MM.1S (cell line): ENCODE results near the gene C16orf54.
"Not testable (repeated sequence)": the region's sequence is repeated elsewhere in the genome, so short reads cannot be mapped to it uniquely, and the experiment has no call there.

Experiments
- DNase-seq: peaks from one replicate; pipeline ENCODE4 v3.0.0-alpha.2; 2015
- H2AFZ ChIP-seq: fragments of 300-600 bp; sonication (generic); 2 replicates; pipeline ENCODE4 v1.6.0; 2016; ENCODE audit warnings: antibody characterized with exemption, low read length
- H3F3A ChIP-seq: fragments of 300-600 bp; sonication (generic); 2 replicates; pipeline ENCODE4 v1.6.1; 2016; ENCODE audit warnings: mild to moderate bottlenecking, antibody characterized with exemption, low read length, moderate library complexity, mixed read lengths; ENCODE audit not compliant: insufficient read depth
- H3K27ac ChIP-seq: fragments of 300-600 bp; sonication (generic); 2 replicates; pipeline ENCODE4 v1.5.1; 2016; ENCODE audit warnings: mild to moderate bottlenecking, low read length
- H3K27me3 ChIP-seq: fragments of 300-600 bp; sonication (generic); replicated peaks from 2 replicates; pipeline ENCODE4 v1.6.0; 2016; ENCODE audit warnings: low read length; ENCODE audit not compliant: insufficient read depth
- H3K36me3 ChIP-seq: fragments of 300-600 bp; sonication (generic); replicated peaks from 2 replicates; pipeline ENCODE4 v1.6.1; 2016; ENCODE audit warnings: mild to moderate bottlenecking, low read length, mixed read lengths; ENCODE audit not compliant: insufficient read depth
- H3K4me1 ChIP-seq: fragments of 300-600 bp; sonication (generic); 2 replicates; pipeline ENCODE4 v1.6.1; 2016; ENCODE audit warnings: low read length, mixed read lengths
- H3K4me2 ChIP-seq: fragments of 300-600 bp; sonication (generic); 2 replicates; pipeline ENCODE4 v1.6.0; 2016; ENCODE audit warnings: low read depth, low read length
- H3K4me3 ChIP-seq: fragments of 300-600 bp; sonication (generic); 2 replicates; pipeline ENCODE4 v1.5.1; 2016; ENCODE audit warnings: low read length, mixed read lengths
- H3K79me2 ChIP-seq: fragments of 300-600 bp; sonication (generic); 2 replicates; pipeline ENCODE4 v1.6.1; 2016; ENCODE audit warnings: mixed run types, low read length, mixed read lengths
- H3K9ac ChIP-seq: fragments of 300-600 bp; sonication (generic); 2 replicates; pipeline ENCODE4 v1.6.1; 2016; ENCODE audit warnings: low read length, mixed read lengths
- H3K9me2 ChIP-seq: fragments of 300-600 bp; sonication (generic); replicated peaks from 2 replicates; pipeline ENCODE4 v1.6.1; 2016; ENCODE audit warnings: mild to moderate bottlenecking, low read length, mixed read lengths; ENCODE audit not compliant: insufficient read depth
- H3K9me3 ChIP-seq: fragments of 300-600 bp; sonication (generic); replicated peaks from 2 replicates; pipeline ENCODE4 v1.6.1; 2016; ENCODE audit warnings: mild to moderate bottlenecking, low read length, mixed read lengths; ENCODE audit not compliant: insufficient read depth
- H4K20me1 ChIP-seq: fragments of 300-600 bp; sonication (generic); 2 replicates; pipeline ENCODE4 v1.6.1; 2016; ENCODE audit warnings: mild to moderate bottlenecking, low read length, moderate library complexity, mixed read lengths; ENCODE audit not compliant: insufficient read depth
- CTCF ChIP-seq: fragments of 300-600 bp; sonication (generic); IDR thresholded peaks from 2 replicates; pipeline ENCODE4 v1.5.1; 2016; ENCODE audit warnings: antibody characterized with exemption, low read length, mixed read lengths
- EZH2 ChIP-seq: fragments of 300-600 bp; sonication (generic); optimal IDR thresholded peaks from 2 replicates; pipeline ENCODE3; 2017; ENCODE audit warnings: low read depth, mild to moderate bottlenecking, antibody characterized with exemption, low read length, mixed read lengths
- EZH2phosphoT487 ChIP-seq: fragments of 300-600 bp; sonication (generic); IDR thresholded peaks from 2 replicates; pipeline ENCODE4 v1.6.1; 2018; ENCODE audit warnings: antibody characterized with exemption, low read length

The C16orf54 gene

DNA sequence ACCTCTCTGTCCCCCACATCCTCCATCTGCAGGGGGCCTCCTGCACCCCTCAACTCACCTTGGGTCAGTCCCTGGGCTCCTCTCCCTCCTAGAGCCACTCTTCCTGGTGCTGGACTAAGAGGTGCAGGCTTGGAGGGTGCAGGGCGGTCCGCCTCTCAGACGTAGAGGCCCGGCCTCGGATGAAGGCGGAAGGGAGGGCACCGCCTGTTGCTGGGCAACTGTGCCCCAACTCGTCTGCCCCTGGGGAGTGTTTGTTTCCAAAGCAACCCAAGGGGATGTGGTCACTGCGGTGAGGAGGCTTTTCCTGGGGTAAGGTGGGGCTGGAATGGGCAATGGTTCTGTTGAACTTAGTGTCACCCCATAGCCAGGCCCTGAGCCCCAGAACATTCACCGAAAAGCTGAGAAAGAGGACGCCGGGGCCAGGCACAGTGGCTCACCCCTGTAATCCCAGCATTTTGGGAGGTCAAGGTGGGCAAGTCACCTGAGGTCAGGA is at the start of gene C16orf54:
Gene C16orf54 (minus strand): TSS at position 138 of the 493 bp plus-strand sequence. CDS start 1,039 bp downstream, outside the sequence.
- no peaks in the 10 kb centered on the region for H4K20me1 ChIP-seq
- H3K9ac ChIP-seq, result peak within 1 kb of the TSS; percentile 95
- peak; percentile 95 for DNase-seq
- no peaks in the 10 kb centered on the region for H3K9me3 ChIP-seq
- H3F3A ChIP-seq, result 0 out of 2 replicates have a peak, but pooled peaks cover 5% of the 10 kb centered on the region
- TF ChIP-seq CTCF (no peak), EZH2 (no peak), EZH2phosphoT487 (no peak)
- H3K36me3 ChIP-seq, result no peaks in the 10 kb centered on the region
- peaks cover 20% of the 10 kb centered on the region for H3K79me2 ChIP-seq
- H3K4me2 ChIP-seq, result peak within 1 kb of the TSS; percentile 76
- H2AFZ ChIP-seq, result peak within 1 kb of the TSS; percentile 5; the same call in 1 of the 2 replicates
- H3K27me3 ChIP-seq, result no peaks in the 10 kb centered on the region
- H3K9me2 ChIP-seq, result no peaks in the 10 kb centered on the region
- peak within 1 kb of the TSS; percentile 55; the same call in 1 of the 2 replicates for H3K27ac ChIP-seq
- H3K4me3 ChIP-seq, result peak within 1 kb of the TSS; percentile 79
- peaks cover 23% of the 10 kb centered on the region for H3K4me1 ChIP-seq

DNA sequence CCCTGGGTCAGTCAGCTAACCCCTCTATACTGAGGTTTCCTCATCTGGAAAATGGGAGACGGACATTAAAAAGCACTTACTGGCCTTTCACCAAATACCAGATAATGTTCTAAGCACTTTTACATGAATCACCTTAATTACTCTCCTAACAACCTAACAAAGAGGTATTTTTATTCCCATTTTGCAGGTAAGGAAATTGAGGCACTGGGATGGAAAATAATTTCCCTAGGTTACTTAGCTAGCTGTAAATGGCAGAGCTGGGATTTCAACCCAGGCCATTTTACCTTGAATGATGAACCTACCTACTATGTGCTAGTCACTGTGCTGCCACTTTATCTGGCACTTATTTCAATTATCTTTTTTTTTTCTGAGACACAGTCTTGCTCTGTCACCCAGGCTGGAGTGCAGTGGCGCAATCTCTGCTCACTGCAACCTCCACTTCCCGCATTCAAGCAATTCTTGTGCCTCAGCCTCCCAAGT is 48.5 kb upstream of the C16orf54 start:
- Histone ChIP-seq H3K27me3 (no peaks in the 10 kb centered on the region), H4K20me1 (no peaks in the 10 kb centered on the region), H3K9me2 (no peaks in the 10 kb centered on the region), H3K4me3 (no peak overlapping the region), H3K79me2 (peaks cover 86% of the 10 kb centered on the region), H3K4me1 (peaks cover 19% of the 10 kb centered on the region), H3K36me3 (peaks cover 27% of the 10 kb centered on the region), H2AFZ (no peak overlapping the region), H3K9me3 (no peaks in the 10 kb centered on the region), H3F3A (no peaks in the 10 kb centered on the region), H3K9ac (no peak overlapping the region), H3K27ac (no peak overlapping the region), H3K4me2 (no peak overlapping the region)
- TF ChIP-seq EZH2phosphoT487 (no peak), EZH2 (no peak), CTCF (no peak)
- no peak for DNase-seq

DNA sequence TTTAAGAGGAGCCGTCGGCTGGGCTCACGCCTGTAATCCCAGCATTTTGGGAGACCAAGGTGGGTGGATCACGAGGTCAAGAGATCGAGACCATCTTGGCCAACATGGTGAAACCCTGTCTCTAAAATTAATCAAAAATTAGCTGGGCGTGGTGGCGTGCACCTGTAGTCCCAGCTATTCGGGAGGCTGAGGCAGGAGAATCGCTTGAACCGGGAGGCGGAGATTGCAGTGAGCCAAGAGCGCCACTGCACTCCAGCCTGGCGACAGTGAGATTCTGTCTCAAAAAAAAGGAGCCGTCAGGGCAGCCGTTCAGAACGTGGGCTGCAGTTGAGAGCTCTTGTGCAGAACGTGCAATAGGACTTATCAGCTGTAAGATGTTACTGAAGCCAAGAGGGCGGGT is 47.4 kb upstream of the C16orf54 start:
- Histone ChIP-seq H3K36me3 (peaks cover 18% of the 10 kb centered on the region; the same call in 1 of the 2 replicates), H3K4me1 (peaks cover 19% of the 10 kb centered on the region), H3K79me2 (peaks cover 79% of the 10 kb centered on the region)
- H3K9ac ChIP-seq, H3K27ac ChIP-seq, H3K9me3 ChIP-seq, H3K9me2 ChIP-seq, H2AFZ ChIP-seq, H3F3A ChIP-seq, H3K4me2 ChIP-seq, H3K27me3 ChIP-seq, H3K4me3 ChIP-seq, DNase-seq, H4K20me1 ChIP-seq: not testable (repeated sequence)
